Measurements from ENCODE around the gene B9D2. TPM values are rescaled to one million over a fixed set of nuclear protein-coding genes. Genes with fewer than 3 reads are reported as not detected.
A peak's percentile ranks its signal among the peaks of the same experiment; 100 is the strongest.

The B9D2 gene
- total RNA-seq, 8 experiments from 2014 or later = 4.6 to 15.3 (median 6.3) TPM

- peak in 1 of 8 experiments; percentile 1 for ATAC-seq (replicated peaks in 6 of 8)
Measured at GRCh38 chr19:41328157-41328841, 35.6 kb downstream of the B9D2 start.

DNA sequence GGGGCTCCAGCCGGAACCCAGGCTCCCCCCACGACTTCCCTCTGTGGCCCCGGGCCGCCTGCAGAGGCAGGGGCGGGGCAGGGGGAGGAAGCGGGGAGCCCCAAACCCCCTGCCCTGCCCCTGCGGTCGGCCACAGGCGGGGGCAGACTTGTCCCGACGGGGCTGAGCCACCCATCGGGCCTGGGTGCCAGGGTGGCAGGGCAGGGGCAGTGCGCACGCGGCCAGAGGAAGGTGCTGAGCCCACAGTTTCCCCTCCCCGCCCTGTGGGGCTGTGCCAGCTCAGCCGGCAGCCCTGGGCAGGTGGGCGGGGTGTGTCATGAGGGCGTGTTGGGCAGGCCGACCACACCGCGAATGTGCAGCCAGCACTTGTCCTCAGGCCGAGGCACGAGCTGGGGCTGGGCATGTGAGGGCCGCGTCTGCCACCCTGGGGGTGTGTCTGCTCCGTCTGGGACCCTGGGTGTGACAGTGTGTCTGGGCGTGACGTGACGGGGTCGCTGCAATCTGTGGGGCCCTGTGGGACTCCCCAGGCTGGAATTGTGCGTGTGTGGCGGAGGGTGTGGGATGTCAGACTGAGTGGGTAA lies 36.3 kb downstream of the B9D2 start:
- 13 to 50% (median 47%) methylated on average over 3 to 4 of the region's 33 CpGs; no CpG with 5 or more reads in 7 of the 10 experiments for WGBS, 10 experiments
- ATAC-seq (replicated peaks in 6 of 8) = peak in 2 of 8 experiments; percentile 1 to 7
- H3K27ac ChIP-seq = no peak overlapping the region
- H3K4me1 ChIP-seq (replicated peaks in 1 of 2) = peaks cover 29 to 52% of the 10 kb centered on the region in 2 donors
- in situ Hi-C loops (cut with MboI; ENCODE audit: low pct_unique_long_range_greater_than_20kb in 2 of 9, low sequenced_read_pairs in 9 of 9, unreplicated experiment in 9 of 9) = no loop called here
- H3K4me3 ChIP-seq = no peak overlapping the region

More at GRCh38 chr19:41328157-41328841, 35.6 kb downstream of the B9D2 start:
- 52 to 100% (median 88%) methylated on average over 2 to 8 of the region's 22 CpGs; no CpG with 5 or more reads in 4 of the 10 experiments for WGBS, 10 experiments
- H3K4me3 ChIP-seq = no peak overlapping the region
- H3K27ac ChIP-seq = peak overlapping the region in 1 of 2 donors; percentile 32
- peaks cover 23 to 45% of the 10 kb centered on the region in 2 donors for H3K4me1 ChIP-seq (replicated peaks in 1 of 2)
- in situ Hi-C loops (cut with MboI; ENCODE audit: low pct_unique_long_range_greater_than_20kb in 2 of 9, low sequenced_read_pairs in 9 of 9, unreplicated experiment in 9 of 9) = no loop called here

- ATAC-seq (replicated peaks in 6 of 8) = no peak
- H3K27ac ChIP-seq = no peak overlapping the region
- WGBS, 10 experiments = 71 to 100% (median 81%) methylated on average over 1 to 5 of the region's 13 CpGs; no CpG with 5 or more reads in 6 of the 10 experiments
- in situ Hi-C loops (cut with MboI; ENCODE audit: low pct_unique_long_range_greater_than_20kb in 2 of 9, low sequenced_read_pairs in 9 of 9, unreplicated experiment in 9 of 9) = no loop called here
- H3K4me1 ChIP-seq (replicated peaks in 1 of 2) = peaks cover 33 to 57% of the 10 kb centered on the region in 2 donors
- no peak overlapping the region for H3K4me3 ChIP-seq
Measured at GRCh38 chr19:41327076-41327575, 36.8 kb downstream of the B9D2 start.

- H3K4me1 ChIP-seq (replicated peaks in 1 of 2) = peaks cover 39 to 62% of the 10 kb centered on the region in 2 donors
- no peak overlapping the region for H3K4me3 ChIP-seq
- in situ Hi-C loops (cut with MboI; ENCODE audit: low pct_unique_long_range_greater_than_20kb in 2 of 9, low sequenced_read_pairs in 9 of 9, unreplicated experiment in 9 of 9) = no loop called here
- 0 to 100% (median 67%) methylated on average over 1 to 16 of the region's 30 CpGs; no CpG with 5 or more reads in 4 of the 10 experiments for WGBS, 10 experiments
- H3K27ac ChIP-seq = peak overlapping the region in 1 of 2 donors; percentile 61
- ATAC-seq (replicated peaks in 6 of 8) = peak in 4 of 8 experiments; percentile 1 to 36 (median 2)
Measured at GRCh38 chr19:41325947-41326706, 37.8 kb downstream of the B9D2 start.

- H3K4me3 ChIP-seq = no peak overlapping the region
- peaks cover 39 to 59% of the 10 kb centered on the region in 2 donors for H3K4me1 ChIP-seq (replicated peaks in 1 of 2)
- in situ Hi-C loops (cut with MboI; ENCODE audit: low pct_unique_long_range_greater_than_20kb in 2 of 9, low sequenced_read_pairs in 9 of 9, unreplicated experiment in 9 of 9) = no loop called here
- ATAC-seq (replicated peaks in 6 of 8) = no peak
- H3K27ac ChIP-seq = peak overlapping the region in 1 of 2 donors; percentile 61
- 0% methylated on average over 3 of the region's 10 CpGs; no CpG with 5 or more reads in 9 of the 10 experiments for WGBS, 10 experiments
Measured at GRCh38 chr19:41325640-41325946, 38.4 kb downstream of the B9D2 start.

DNA sequence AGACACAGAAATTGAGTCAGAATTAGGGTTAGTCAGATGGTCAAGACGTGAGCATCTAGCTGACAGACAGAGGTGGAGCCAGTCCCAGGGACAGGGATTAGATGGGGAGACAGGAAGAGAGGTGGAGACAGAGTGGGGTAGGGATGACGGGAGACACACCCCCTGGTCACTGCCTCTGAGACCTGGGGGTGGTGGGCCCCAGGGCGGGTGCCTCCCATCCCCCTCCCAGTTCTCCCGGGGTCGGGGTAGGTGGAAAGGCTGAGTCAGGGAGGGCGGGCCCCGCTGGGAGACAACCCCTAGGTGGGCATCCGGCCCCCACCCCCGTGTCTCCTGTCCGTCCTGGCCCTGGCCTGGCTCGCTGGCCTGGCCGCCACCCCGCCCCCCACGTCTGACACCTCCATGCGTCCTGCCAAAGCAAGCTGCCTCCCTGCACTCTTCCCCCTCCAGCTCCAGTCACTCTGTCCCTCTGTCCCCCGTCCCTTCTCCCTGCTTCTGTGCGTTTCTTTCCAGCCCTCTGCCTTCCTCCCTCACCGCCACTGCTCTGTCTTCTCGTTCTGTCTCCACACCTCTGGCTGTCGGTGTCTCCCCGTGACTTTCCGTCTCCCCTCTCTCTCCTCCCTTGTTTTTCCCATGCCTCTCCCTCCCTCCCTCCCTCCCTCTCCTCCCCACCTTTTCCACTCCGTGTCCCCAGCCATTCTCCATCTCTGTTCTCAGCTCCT lies 38.9 kb downstream of the B9D2 start:
- Histone ChIP-seq H3K4me3 (peak overlapping the region in 3 of 5 donors; percentile 0 to 13 (median 6)), H3K27ac (peak overlapping the region in 1 of 2 donors; percentile 61), H3K4me1 (replicated peaks in 1 of 2) (peaks cover 39 to 59% of the 10 kb centered on the region in 2 donors)
- in situ Hi-C loops (cut with MboI; ENCODE audit: low pct_unique_long_range_greater_than_20kb in 2 of 9, low sequenced_read_pairs in 9 of 9, unreplicated experiment in 9 of 9) = no loop called here
- ATAC-seq (replicated peaks in 6 of 8) = peak in 7 of 8 experiments; percentile 12 to 61 (median 51)
- 0 to 33% (median 17%) methylated on average over 1 of the region's 23 CpGs; no CpG with 5 or more reads in 6 of the 10 experiments for WGBS, 10 experiments

- H3K4me1 ChIP-seq (replicated peaks in 1 of 2) = peaks cover 39 to 59% of the 10 kb centered on the region in 2 donors
- in situ Hi-C loops (cut with MboI; ENCODE audit: low pct_unique_long_range_greater_than_20kb in 2 of 9, low sequenced_read_pairs in 9 of 9, unreplicated experiment in 9 of 9) = no loop called here
- 51 to 80% (median 66%) methylated on average over 1 to 2 of the region's 7 CpGs; no CpG with 5 or more reads in 4 of the 10 experiments for WGBS, 10 experiments
- H3K27ac ChIP-seq = peak overlapping the region in 1 of 2 donors; percentile 61
- no peak for ATAC-seq (replicated peaks in 6 of 8)
- H3K4me3 ChIP-seq = no peak overlapping the region
Measured at GRCh38 chr19:41324231-41324702, 39.7 kb downstream of the B9D2 start.

DNA sequence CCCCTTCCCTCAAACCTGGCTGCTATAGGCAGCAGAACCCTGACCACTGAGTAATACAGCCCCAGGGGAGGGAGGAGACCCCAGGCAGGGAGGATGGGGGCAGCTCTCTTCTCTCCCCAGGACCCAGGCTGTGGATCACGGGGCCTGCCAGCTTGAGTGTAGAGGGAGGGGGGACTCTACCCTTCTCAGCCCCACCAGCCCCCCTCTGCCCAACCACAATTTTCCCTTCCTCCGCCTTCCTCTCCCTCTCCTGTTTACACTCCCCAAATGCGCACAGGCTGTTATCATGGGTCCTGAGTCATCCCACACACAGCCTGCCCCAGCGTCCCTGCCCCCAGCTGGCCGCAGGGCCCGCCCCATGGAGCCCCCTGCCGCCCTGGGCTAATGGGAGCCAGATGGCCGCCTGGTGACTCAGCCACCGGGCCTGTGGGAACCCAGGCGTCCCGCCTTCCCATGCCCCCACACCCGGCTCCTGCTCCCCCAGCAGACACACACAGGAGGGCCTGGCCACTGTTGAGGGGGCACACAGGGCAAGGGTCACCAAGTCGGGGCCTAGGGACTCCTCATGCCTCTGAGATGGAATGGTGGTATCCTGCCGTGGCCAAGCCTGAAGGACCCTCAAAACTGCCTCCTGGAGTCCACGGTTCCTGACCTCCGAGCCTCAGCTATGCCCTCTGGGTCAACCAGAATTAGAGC lies 40.4 kb downstream of the B9D2 start:
- WGBS, 10 experiments = 40 to 100% (median 68%) methylated on average over 1 to 4 of the region's 16 CpGs; no CpG with 5 or more reads in 6 of the 10 experiments
- no peak overlapping the region for H3K4me3 ChIP-seq
- ATAC-seq (replicated peaks in 6 of 8) = peak; percentile 65 to 79 (median 73)
- in situ Hi-C loops (cut with MboI; ENCODE audit: low pct_unique_long_range_greater_than_20kb in 2 of 9, low sequenced_read_pairs in 9 of 9, unreplicated experiment in 9 of 9) = no loop called here
- H3K4me1 ChIP-seq (replicated peaks in 1 of 2) = peaks cover 39 to 59% of the 10 kb centered on the region in 2 donors
- peak overlapping the region; percentile 35 to 61 for H3K27ac ChIP-seq

DNA sequence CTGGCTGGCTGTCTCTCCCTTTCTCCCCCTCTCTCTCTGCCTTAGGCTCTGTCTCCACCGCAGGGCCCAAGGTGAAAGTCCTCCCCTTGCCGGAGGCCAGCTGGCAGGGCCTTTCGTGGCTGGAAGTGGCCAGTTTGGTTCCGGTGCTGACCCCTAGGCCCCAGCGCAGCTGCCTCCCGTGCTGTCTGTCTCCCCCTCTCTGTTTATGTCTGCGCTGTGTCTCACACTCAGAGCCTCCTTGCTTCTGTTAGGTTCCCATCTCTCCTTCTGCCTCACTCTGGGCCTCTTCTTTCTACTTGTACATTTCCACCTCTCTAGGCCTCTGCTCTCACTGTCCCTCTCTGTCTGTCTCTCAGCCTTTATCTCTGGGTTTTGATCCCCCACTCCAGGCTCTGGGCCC lies 40.9 kb downstream of the B9D2 start:
- ATAC-seq (replicated peaks in 6 of 8) = peak in 1 of 8 experiments; percentile 8
- in situ Hi-C loops (cut with MboI; ENCODE audit: low pct_unique_long_range_greater_than_20kb in 2 of 9, low sequenced_read_pairs in 9 of 9, unreplicated experiment in 9 of 9) = no loop called here
- H3K4me3 ChIP-seq = no peak overlapping the region
- 0 to 100% (median 62%) methylated on average over 1 to 5 of the region's 7 CpGs for WGBS, 10 experiments
- peak overlapping the region; percentile 35 to 61 for H3K27ac ChIP-seq
- peaks cover 39 to 55% of the 10 kb centered on the region in 2 donors for H3K4me1 ChIP-seq (replicated peaks in 1 of 2)

DNA sequence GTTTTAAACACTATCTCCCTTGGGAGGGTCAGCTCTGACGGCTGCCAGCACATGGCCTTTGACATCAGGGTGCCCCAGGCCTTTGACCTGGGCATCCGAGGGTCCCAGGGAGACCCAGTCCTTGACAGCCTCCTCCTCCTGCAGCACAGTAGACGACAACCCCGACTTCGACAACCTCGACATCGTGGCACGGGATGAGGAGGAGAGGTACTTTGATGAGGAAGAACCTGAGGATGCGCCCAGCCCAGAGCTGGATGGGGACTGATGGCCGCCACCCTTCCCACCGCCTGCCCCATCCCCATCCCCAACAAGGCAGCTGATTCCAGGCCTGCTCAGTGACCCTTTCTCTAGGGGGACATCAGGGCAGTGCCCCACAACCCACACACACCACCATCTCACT lies 41.5 kb downstream of the B9D2 start:
- in situ Hi-C loops (cut with MboI; ENCODE audit: low pct_unique_long_range_greater_than_20kb in 2 of 9, low sequenced_read_pairs in 9 of 9, unreplicated experiment in 9 of 9) = no loop called here
- WGBS, 10 experiments = 83 to 100% (median 95%) methylated on average over 1 to 4 of the region's 11 CpGs; no CpG with 5 or more reads in 7 of the 10 experiments
- peaks cover 39 to 52% of the 10 kb centered on the region in 2 donors for H3K4me1 ChIP-seq (replicated peaks in 1 of 2)

GRCh38 chr19:41321600-41322270 lies 42.2 kb downstream of the B9D2 start:
- H3K4me3 ChIP-seq = no peak overlapping the region
- ATAC-seq (replicated peaks in 6 of 8) = peak in 3 of 8 experiments; percentile 5 to 31 (median 7)
- WGBS, 10 experiments = 44 to 100% (median 52%) methylated on average over 1 to 6 of the region's 10 CpGs; no CpG with 5 or more reads in 3 of the 10 experiments
- H3K27ac ChIP-seq = peak overlapping the region in 1 of 2 donors; percentile 19
- in situ Hi-C loops (cut with MboI; ENCODE audit: low pct_unique_long_range_greater_than_20kb in 2 of 9, low sequenced_read_pairs in 9 of 9, unreplicated experiment in 9 of 9) = no loop called here
- peaks cover 39 to 50% of the 10 kb centered on the region in 2 donors for H3K4me1 ChIP-seq (replicated peaks in 1 of 2)

More for the DNA sequence above, 41.5 kb downstream of the B9D2 start:
- no peak overlapping the region for H3K4me3 ChIP-seq
- H3K27ac ChIP-seq = peak overlapping the region in 1 of 2 donors; percentile 61
- ATAC-seq (replicated peaks in 6 of 8) = no peak

Measured in motor neuron (in vitro differentiated cells).